GM12865 (cell line): ENCODE data around the gene TMEM87B.

ENCODE experiments used
- DNase-seq: peaks from one replicate; pipeline ENCODE4 v3.0.0; 2010; ENCODE audit warnings: low read depth
- H3K4me3 ChIP-seq: 2 replicates; pipeline ENCODE4 v1.5.1; 2011; ENCODE audit warnings: mild to moderate bottlenecking, low read depth, low read length, control low read depth
- CTCF ChIP-seq: IDR thresholded peaks from 2 replicates; pipeline ENCODE4 v1.5.1; 2011; ENCODE audit warnings: low read length, control low read depth, low read depth, inconsistent platforms; ENCODE audit not compliant: insufficient read depth; ENCODE audit errors: missing control alignments

Gene TMEM87B

DNA sequence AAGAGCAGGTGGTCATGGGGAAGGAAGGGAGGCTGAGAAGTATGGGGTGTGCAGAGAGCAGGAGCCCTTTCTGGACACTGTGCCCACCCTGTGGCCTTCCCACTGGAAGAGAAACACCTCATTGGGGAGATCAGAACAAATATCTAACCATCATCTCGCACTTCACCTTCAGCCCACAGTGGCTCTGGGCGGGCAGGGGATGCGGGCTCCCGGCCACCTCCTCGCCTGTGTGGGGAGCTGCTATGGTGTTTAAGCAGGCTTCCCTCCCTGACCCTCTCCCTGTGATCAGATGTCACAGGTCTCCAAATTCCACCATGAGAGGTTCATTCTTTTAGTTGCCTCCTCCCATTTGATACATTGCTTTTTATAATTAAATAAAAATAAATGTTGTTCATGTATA is 88.1 kb downstream of the TMEM87B start:
- H3K4me3 ChIP-seq: no peak overlapping the region
- TF ChIP-seq CTCF: no peak
- DNase-seq: no peak

DNA sequence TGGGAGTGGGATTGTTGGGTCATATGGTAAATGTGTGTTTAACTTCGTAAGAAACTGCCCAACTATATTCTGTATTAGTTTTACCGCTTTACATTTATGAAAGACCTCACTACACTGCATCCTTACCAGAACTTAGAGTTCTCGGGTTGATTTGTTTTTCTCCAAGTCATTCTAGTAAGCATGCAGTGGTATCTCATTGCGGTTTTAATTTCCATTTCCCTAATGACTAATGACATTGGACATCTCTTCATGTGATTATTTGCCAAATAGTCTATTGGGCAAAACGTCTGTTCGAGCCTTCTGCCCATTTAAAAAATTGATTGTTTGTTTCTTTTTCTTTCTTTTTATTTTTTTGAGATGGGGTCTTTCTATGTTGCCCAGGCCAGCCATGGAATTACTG is 89.9 kb downstream of the TMEM87B start:
- TF ChIP-seq CTCF: no peak
- no peak for DNase-seq
- no peak overlapping the region for H3K4me3 ChIP-seq

- no peak for DNase-seq
- H3K4me3 ChIP-seq: no peak overlapping the region
- TF ChIP-seq CTCF: no peak
Observed at GRCh38 chr2:112147382-112148168, 92.5 kb downstream of the TMEM87B start.

DNA sequence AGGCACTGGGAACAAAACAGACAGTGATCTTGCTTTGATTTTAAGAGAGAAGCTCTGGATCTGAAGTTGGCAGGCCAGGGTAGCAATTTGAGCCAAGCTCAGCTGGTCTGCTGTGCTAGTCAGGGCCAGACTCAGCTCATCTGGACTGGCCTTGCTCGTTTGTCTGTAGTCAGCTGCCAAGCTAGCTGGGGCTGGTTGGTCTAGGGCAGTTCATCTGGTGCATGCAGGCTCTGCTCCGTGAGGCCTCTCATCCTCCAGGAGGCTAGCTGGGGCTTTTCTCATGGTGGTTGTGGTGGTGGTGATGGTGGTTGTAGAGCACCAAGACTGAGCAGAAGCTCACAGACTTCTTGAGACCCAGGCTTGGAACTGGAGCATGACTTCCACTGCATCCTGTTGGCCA is 93.4 kb downstream of the TMEM87B start:
- no peak for TF ChIP-seq CTCF
- no peak overlapping the region for H3K4me3 ChIP-seq
- DNase-seq: no peak

DNA sequence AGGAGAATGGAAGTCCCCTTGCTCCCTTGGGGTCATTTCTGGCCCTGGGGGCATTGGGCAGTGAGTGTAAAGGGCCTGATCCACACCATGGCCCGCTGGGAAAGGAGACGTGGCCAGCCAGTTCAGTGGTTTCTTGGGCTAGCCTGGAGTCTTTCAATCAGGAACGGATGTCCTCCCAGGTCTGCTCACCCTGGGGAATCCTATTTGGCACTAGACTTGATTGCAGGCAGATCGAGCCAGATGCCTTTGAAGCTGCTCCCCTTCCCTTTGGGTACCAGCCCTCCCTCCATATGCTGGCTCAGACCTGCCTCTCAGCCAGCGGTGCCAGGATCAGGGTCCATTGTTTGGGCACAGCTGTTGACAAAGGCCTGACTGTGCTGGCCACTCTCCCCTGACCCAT is 94.1 kb downstream of the TMEM87B start:
- DNase-seq: no peak
- no peak for TF ChIP-seq CTCF
- H3K4me3 ChIP-seq: no peak overlapping the region

DNA sequence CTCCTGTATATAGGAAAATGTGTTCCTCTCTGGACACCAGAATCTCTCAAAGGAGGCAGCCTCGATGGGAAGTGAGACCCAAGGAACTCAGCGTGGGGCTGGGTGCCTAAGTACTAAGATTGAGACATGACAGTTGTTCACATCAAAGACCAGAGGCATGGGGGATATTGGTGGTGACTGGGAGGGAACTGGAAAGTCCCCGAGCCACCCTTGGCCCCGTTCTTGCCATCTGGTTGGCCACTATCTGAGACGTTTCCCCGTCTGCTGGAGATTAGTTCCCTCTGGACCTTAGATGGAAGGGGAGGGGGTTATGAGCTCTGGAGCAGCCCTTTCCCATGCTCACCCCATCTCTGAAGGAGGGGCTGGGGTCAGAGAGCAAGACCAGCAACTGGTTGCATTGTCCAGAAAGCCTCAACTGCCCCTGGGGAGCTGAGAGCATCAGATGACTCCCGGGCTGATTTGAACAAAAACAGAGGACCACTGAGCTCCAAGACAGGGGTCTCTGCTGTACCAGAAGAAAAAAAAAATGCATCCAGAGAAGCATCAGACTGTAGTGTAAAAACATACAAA is 94.9 kb downstream of the TMEM87B start:
- no peak for TF ChIP-seq CTCF
- DNase-seq: peak; percentile 54
- no peak overlapping the region for H3K4me3 ChIP-seq

DNA sequence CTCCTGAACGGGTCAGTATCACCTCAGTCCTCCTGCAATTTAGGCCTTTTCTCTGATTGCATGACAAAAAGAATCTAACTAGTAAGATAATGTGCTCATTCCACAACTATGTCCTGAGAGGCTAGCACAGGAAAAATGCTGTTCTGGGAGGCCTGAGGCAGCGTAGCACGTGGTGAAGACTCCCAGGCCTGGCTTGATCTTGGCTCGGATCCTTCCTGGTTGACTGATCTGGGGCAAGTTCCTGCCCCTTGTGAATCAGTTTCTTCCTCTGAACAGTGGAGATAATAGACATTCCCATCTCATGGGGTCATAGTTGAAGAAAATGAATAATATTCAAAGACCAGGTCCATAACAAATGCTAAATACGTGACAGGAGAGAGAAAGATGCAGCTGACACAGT is 95.4 kb downstream of the TMEM87B start:
- no peak overlapping the region for H3K4me3 ChIP-seq
- no peak for DNase-seq
- no peak for TF ChIP-seq CTCF
